A549 (cell line): Measurements from ENCODE around the gene KRT3. TPM values are rescaled to one million over a fixed set of nuclear protein-coding genes. Genes with fewer than 3 reads are reported as not detected.

ENCODE experiments used
- ATAC-seq, 2 experiments: fragments of 200-7000 bp in 1 of 2; fragments of >200 bp in 1 of 2; cut with Nextera tagmentation in 1 of 2; cut with Tn5 transposase in 1 of 2; 3 replicates each; pipeline versions ENCODE4 v1.8.0 to v1.9.1; 2018 to 2020; ENCODE audit warnings: mild to moderate bottlenecking in 1 of 2, moderate library complexity in 1 of 2
- CTCF ChIA-PET: fragments of 300-600 bp; sonication (Branson Sonifier 250); formaldehyde crosslinking; extraction: SDS; loops from one replicate; lab custom pipeline; 2021; ENCODE audit warnings: antibody characterized with exemption, inconsistent platforms; lab: Yijun Ruan, JAX
- POLR2A ChIA-PET: fragments of 350-600 bp; formaldehyde crosslinking; extraction: SDS; loops from one replicate; lab custom pipeline; 2021; ENCODE audit warnings: antibody characterized with exemption, inconsistent platforms; lab: Yijun Ruan, JAX
- DNase-seq, 2 experiments: peaks; one replicate each; pipeline versions ENCODE4 v3.0.0 to v3.0.0-alpha.2; 2011 to 2016; ENCODE audit warnings: low read depth in 1 of 2, low spot score in 1 of 2
- FAIRE-seq: peaks from 2 replicates; lab custom pipeline; 2011; peaks lifted over from hg19 to GRCh38; lab: Jason Lieb, UNC
- H3K27ac ChIP-seq, 2 experiments: fragments of >200 bp; sonication (Bioruptor Twin); formaldehyde crosslinking; 3 replicates each; pipeline ENCODE4 v1.5.1; 2016 to 2017
- H3K4me1 ChIP-seq: fragments of >200 bp; sonication (Bioruptor Twin); formaldehyde crosslinking; 3 replicates; pipeline ENCODE4 v1.6.1; 2016
- H3K4me2 ChIP-seq: fragments of >200 bp; sonication (Bioruptor Twin); formaldehyde crosslinking; 3 replicates; pipeline ENCODE4 v1.6.1; 2016
- H3K4me3 ChIP-seq: fragments of >200 bp; sonication (Bioruptor Twin); formaldehyde crosslinking; 3 replicates; pipeline ENCODE4 v1.5.1; 2016
- H3K9me3 ChIP-seq: fragments of >200 bp; sonication (Bioruptor Twin); formaldehyde crosslinking; 3 replicates; pipeline ENCODE4 v1.6.1; 2016
- CBX2 ChIP-seq: fragments of 200-600 bp; sonication (generic); IDR thresholded peaks from 2 replicates; pipeline ENCODE4 v1.6.1; 2016; ENCODE audit warnings: low read depth, mild to moderate bottlenecking, borderline replicate concordance
- CBX8 ChIP-seq: fragments of 200-600 bp; sonication (generic); IDR thresholded peaks from 2 replicates; pipeline ENCODE4 v1.6.1; 2016
- CHD4 ChIP-seq: fragments of 200-600 bp; sonication (generic); IDR thresholded peaks from 2 replicates; pipeline ENCODE4 v1.6.1; 2016; ENCODE audit warnings: antibody characterized with exemption, mild to moderate bottlenecking, borderline replicate concordance
- EP300 ChIP-seq, 2 experiments: fragments of >200 bp; sonication (Bioruptor Twin); formaldehyde crosslinking; IDR thresholded peaks; 2 replicates in 1 of 2; 3 replicates in 1 of 2; pipeline ENCODE4 v1.6.1; 2016 to 2017
- FOSL2 ChIP-seq, 2 experiments: fragments of 450-650 bp in 1 of 2; fragments of >200 bp in 1 of 2; sonication (Bioruptor Twin) in 1 of 2; formaldehyde crosslinking; IDR thresholded peaks; 2 replicates each; pipeline versions ENCODE4 v1.5.0 to v1.6.1; 2016 to 2020; ENCODE audit warnings: mild to moderate bottlenecking in 1 of 2, moderate library complexity in 1 of 2
- GATA3 ChIP-seq: IDR thresholded peaks from 2 replicates; pipeline ENCODE4 v1.6.1; 2012; ENCODE audit warnings: borderline replicate concordance
- HDAC2 ChIP-seq: fragments of 200-600 bp; sonication (generic); IDR thresholded peaks from 2 replicates; pipeline ENCODE4 v1.6.1; 2016
- HEYL ChIP-seq: fragments of 250-450 bp; sonication (Bioruptor Pico); IDR thresholded peaks from 2 replicates; pipeline ENCODE4 v1.8.0; 2021; ENCODE audit warnings: mild to moderate bottlenecking, moderate library complexity
- HMGXB4 ChIP-seq: fragments of 250-450 bp; sonication (Bioruptor Pico); IDR thresholded peaks from 2 replicates; pipeline ENCODE4 v1.5.0; 2021; ENCODE audit warnings: mild to moderate bottlenecking, moderate library complexity, borderline replicate concordance
- HOXB5 ChIP-seq: fragments of 250-450 bp; sonication (Bioruptor Pico); IDR thresholded peaks from 2 replicates; pipeline ENCODE4 v1.5.0; 2020; ENCODE audit warnings: mild to moderate bottlenecking, moderate library complexity
- KDM5A ChIP-seq: fragments of 200-600 bp; sonication (generic); IDR thresholded peaks from 2 replicates; pipeline ENCODE4 v1.6.1; 2016; ENCODE audit warnings: antibody characterized with exemption, mild to moderate bottlenecking
- MAZ ChIP-seq: fragments of 150-350 bp; IDR thresholded peaks from 2 replicates; pipeline ENCODE4 v1.6.1; 2014; ENCODE audit warnings: antibody characterized with exemption, low read depth, low read length, borderline replicate concordance
- NPAS2 ChIP-seq: fragments of 250-450 bp; sonication (Bioruptor Pico); IDR thresholded peaks from 2 replicates; pipeline ENCODE4 v1.8.0; 2022; ENCODE audit warnings: mild to moderate bottlenecking, moderate library complexity, borderline replicate concordance
- NR3C1 ChIP-seq: fragments of >200 bp; sonication (Bioruptor Twin); formaldehyde crosslinking; IDR thresholded peaks from 3 replicates; pipeline ENCODE4 v1.6.1; 2017
- WGBS: methylation state at CpG from one replicate; pipeline ENCODE4 v1.1.6; 2017; ENCODE audit errors: missing lambda C conversion rate; 5-methylcytosine and 5-hydroxymethylcytosine counted together
- polyA plus RNA-seq, 4 experiments: library from polyadenylated mRNA; depleted of rRNA in 3 of 4; stranded (reverse); fragments of >200 nt; fragmentation: RNase III in 1 of 4; extraction: RNeasy Plus Mini Kit Qiagen cat#74134 plus additional on column Dnase treatment in 1 of 4; gene quantifications; 2 replicates in 3 of 4; 3 replicates in 1 of 4; pipeline ENCODE4 v1.2.3, GENCODE V29; 2011 to 2017
- TF ChIP-seq, protein P1 (sequence below): IDR thresholded peaks from 2 replicates; pipeline ENCODE4 v1.6.1; 2012
- TF ChIP-seq, protein P2 (sequence below): fragments of >200 bp; sonication (Bioruptor Twin); formaldehyde crosslinking; IDR thresholded peaks from 3 replicates; pipeline ENCODE4 v1.5.1; 2016
- TF ChIP-seq, protein P3 (sequence below): IDR thresholded peaks from 2 replicates; pipeline ENCODE4 v1.6.1; 2012; ENCODE audit warnings: low read depth, borderline replicate concordance
- TF ChIP-seq, protein P4 (sequence below): fragments of 250-450 bp; sonication (Bioruptor Pico); IDR thresholded peaks from 2 replicates; pipeline ENCODE4 v1.5.0; 2020; ENCODE audit warnings: low read depth, mild to moderate bottlenecking, moderate library complexity

Gene KRT3
- polyA plus RNA-seq, 2 of the 4 experiments (the other 2 are of a cell fraction): 0.04 to 0.06 TPM

DNA sequence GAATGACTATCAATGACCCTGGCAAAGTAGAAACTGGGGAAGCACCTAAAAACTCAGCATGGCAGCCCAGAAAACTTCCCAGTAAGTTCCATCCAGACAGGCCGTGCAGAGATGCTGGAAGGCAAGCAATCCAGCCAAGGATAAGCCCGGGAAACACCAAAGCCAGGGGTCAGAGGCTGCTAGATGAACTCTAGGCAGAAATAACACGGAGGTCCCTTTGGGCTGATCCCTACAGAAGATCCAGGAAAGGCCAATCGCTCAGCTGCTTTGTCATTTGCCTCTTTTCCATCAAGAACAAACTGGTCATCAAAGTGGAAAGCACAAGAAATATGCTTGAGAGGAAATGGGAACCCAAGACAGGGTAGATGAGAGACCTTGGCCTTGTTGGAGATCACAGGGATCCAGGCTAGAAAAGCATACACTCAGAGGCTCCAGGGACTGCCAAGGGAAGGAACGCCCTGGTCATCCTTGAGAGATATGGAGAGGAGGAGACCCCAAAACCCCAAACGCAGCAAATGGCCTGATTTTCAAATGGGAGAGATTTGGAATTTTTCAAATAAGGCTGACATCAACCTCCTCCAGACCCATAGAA lies 31.7 kb upstream of the KRT3 start:
- FAIRE-seq (no peak), ATAC-seq (no peak), DNase-seq (no peak)
- Histone ChIP-seq H3K27ac (no peak overlapping the region), H3K4me2 (0 out of 3 replicates have a peak overlapping the region, but pooled peaks have one; percentile 11), H3K4me1 (peaks cover 18% of the 10 kb centered on the region), H3K9me3 (no peaks in the 10 kb centered on the region), H3K4me3 (no peak overlapping the region)
- CTCF ChIA-PET: interaction anchor here (0.6 kb wide), 2 partner anchors 38 to 43 kb away, joined by 3 to 4 read pairs; no protein-coding TSS in a partner anchor
- TF ChIP-seq HOXB5 (CRISPR knock-in tag): no peak
- no peak for TF ChIP-seq CBX8
- TF ChIP-seq HMGXB4 (CRISPR knock-in tag): no peak
- no peak for TF ChIP-seq KDM5A
- no peak for TF ChIP-seq CHD4
- TF ChIP-seq NPAS2 (CRISPR knock-in tag): no peak
- no peak for TF ChIP-seq EP300 (IDR thresholded peaks at IDR 0.05)
- no peak for TF ChIP-seq MAZ
- no peak for TF ChIP-seq HDAC2
- no peak for TF ChIP-seq GATA3
- TF ChIP-seq, protein P1, sequence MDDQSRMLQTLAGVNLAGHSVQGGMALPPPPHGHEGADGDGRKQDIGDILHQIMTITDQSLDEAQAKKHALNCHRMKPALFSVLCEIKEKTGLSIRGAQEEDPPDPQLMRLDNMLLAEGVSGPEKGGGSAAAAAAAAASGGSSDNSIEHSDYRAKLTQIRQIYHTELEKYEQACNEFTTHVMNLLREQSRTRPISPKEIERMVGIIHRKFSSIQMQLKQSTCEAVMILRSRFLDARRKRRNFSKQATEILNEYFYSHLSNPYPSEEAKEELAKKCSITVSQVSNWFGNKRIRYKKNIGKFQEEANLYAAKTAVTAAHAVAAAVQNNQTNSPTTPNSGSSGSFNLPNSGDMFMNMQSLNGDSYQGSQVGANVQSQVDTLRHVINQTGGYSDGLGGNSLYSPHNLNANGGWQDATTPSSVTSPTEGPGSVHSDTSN: no peak
- TF ChIP-seq, protein P2, sequence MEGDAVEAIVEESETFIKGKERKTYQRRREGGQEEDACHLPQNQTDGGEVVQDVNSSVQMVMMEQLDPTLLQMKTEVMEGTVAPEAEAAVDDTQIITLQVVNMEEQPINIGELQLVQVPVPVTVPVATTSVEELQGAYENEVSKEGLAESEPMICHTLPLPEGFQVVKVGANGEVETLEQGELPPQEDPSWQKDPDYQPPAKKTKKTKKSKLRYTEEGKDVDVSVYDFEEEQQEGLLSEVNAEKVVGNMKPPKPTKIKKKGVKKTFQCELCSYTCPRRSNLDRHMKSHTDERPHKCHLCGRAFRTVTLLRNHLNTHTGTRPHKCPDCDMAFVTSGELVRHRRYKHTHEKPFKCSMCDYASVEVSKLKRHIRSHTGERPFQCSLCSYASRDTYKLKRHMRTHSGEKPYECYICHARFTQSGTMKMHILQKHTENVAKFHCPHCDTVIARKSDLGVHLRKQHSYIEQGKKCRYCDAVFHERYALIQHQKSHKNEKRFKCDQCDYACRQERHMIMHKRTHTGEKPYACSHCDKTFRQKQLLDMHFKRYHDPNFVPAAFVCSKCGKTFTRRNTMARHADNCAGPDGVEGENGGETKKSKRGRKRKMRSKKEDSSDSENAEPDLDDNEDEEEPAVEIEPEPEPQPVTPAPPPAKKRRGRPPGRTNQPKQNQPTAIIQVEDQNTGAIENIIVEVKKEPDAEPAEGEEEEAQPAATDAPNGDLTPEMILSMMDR: no peak
- TF ChIP-seq, protein P3, sequence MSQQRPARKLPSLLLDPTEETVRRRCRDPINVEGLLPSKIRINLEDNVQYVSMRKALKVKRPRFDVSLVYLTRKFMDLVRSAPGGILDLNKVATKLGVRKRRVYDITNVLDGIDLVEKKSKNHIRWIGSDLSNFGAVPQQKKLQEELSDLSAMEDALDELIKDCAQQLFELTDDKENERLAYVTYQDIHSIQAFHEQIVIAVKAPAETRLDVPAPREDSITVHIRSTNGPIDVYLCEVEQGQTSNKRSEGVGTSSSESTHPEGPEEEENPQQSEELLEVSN: no peak
- no peak for TF ChIP-seq NR3C1
- TF ChIP-seq HEYL (CRISPR knock-in tag): no peak
- TF ChIP-seq, protein P4, sequence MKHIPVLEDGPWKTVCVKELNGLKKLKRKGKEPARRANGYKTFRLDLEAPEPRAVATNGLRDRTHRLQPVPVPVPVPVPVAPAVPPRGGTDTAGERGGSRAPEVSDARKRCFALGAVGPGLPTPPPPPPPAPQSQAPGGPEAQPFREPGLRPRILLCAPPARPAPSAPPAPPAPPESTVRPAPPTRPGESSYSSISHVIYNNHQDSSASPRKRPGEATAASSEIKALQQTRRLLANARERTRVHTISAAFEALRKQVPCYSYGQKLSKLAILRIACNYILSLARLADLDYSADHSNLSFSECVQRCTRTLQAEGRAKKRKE (CRISPR knock-in tag): no peak
- no peak for TF ChIP-seq CBX2
- TF ChIP-seq FOSL2 (IDR thresholded peaks at IDR 0.05): no peak
- no peak for TF ChIP-seq FOSL2 (CRISPR knock-in tag; IDR thresholded peaks at IDR 0.05)
- POLR2A ChIA-PET: no interaction called here
- WGBS: 70% methylated on average over 6 of the region's 6 CpGs
